Peyer's patch (tissue), 4 donors: ENCODE measurements around the gene MRPS31.

Experiments
- CTCF ChIP-seq, 6 experiments: fragments of 450-650 bp in 4 of 6; fragments of 200-600 bp in 2 of 6; sonication (generic) in 1 of 6; IDR thresholded peaks; one replicate each; pipeline ENCODE4 v1.5.1; 2017 to 2019; ENCODE audit warnings: antibody characterized with exemption in 6 of 6, mild to moderate bottlenecking in 3 of 6, moderate library complexity in 1 of 6
- POLR2A ChIP-seq, 2 donors: fragments of 450-650 bp; IDR thresholded peaks; one replicate each; pipeline ENCODE4 v1.5.1; 2017; ENCODE audit warnings: antibody characterized with exemption in 2 of 2, mild to moderate bottlenecking in 2 of 2, moderate library complexity in 2 of 2

- no peak for TF ChIP-seq CTCF (IDR thresholded peaks at IDR 0.05)
- no peak for TF ChIP-seq POLR2A (IDR thresholded peaks at IDR 0.05)
These were observed 22.3 kb upstream of the MRPS31 start for GRCh38 chr13:40793339-40793738.
